OCI-LY7 (cell line): ENCODE results near the gene TBC1D1. TPM values are rescaled to one million over a fixed set of nuclear protein-coding genes. Genes with fewer than 3 reads are reported as not detected.

Experiments
- BruUV-seq: library from RNA; stranded (reverse); fragments of 400-500 nt; replicated peaks from 2 replicates; lab custom pipeline; 2021; lab: Mats Ljungman, UMichigan
- CTCF ChIA-PET: fragments of 300-600 bp; sonication (Branson Sonifier 250); formaldehyde crosslinking; loops from one replicate; lab custom pipeline; 2022; ENCODE audit warnings: antibody characterized with exemption; ENCODE audit not compliant: unreplicated experiment; lab: Charles Lee
- POLR2A ChIA-PET: fragments of 300-600 bp; sonication (Branson Sonifier 250); formaldehyde crosslinking; loops from one replicate; lab custom pipeline; 2022; ENCODE audit warnings: antibody characterized with exemption; lab: Charles Lee
- DNase-seq: peaks from one replicate; pipeline ENCODE4 v3.0.0-alpha.2; 2015; ENCODE audit warnings: low spot score
- H2AFZ ChIP-seq: fragments of 200-600 bp; sonication (generic), shearing (Covaris generic); 2 replicates; pipeline ENCODE4 v1.6.1; 2014; ENCODE audit warnings: mild to moderate bottlenecking, antibody characterized with exemption, low read length, moderate library complexity
- H3K27ac ChIP-seq: fragments of 200-600 bp; sonication (generic); 2 replicates; pipeline ENCODE4 v1.5.1; 2014; ENCODE audit warnings: mixed run types, low read depth, mild to moderate bottlenecking, moderate library complexity, low read length, inconsistent platforms; ENCODE audit not compliant: poor library complexity, severe bottlenecking
- H3K36me3 ChIP-seq: fragments of 200-600 bp; sonication (generic); 2 replicates; pipeline ENCODE4 v1.6.1; 2014; ENCODE audit warnings: mild to moderate bottlenecking, antibody characterized with exemption, low read length, moderate library complexity, mixed read lengths; ENCODE audit not compliant: insufficient read depth
- H3K4me1 ChIP-seq: fragments of 200-600 bp; sonication (generic); 2 replicates; pipeline ENCODE4 v1.5.1; 2014; ENCODE audit warnings: mild to moderate bottlenecking, low read length; ENCODE audit not compliant: insufficient read depth, poor library complexity, severe bottlenecking
- H3K4me2 ChIP-seq: fragments of 200-600 bp; sonication (generic); 2 replicates; pipeline ENCODE4 v1.6.1; 2014; ENCODE audit warnings: mild to moderate bottlenecking, low read length
- H3K4me3 ChIP-seq: fragments of 200-600 bp; sonication (generic); 2 replicates; pipeline ENCODE4 v1.5.1; 2014; ENCODE audit warnings: mild to moderate bottlenecking, low read depth, low read length; ENCODE audit not compliant: poor library complexity, severe bottlenecking
- H3K79me2 ChIP-seq: fragments of 200-600 bp; sonication (generic); 2 replicates; pipeline ENCODE4 v1.6.1; 2016; ENCODE audit warnings: low read depth, mild to moderate bottlenecking, low read length, moderate library complexity, mixed read lengths; ENCODE audit not compliant: insufficient read depth
- H3K9me2 ChIP-seq: fragments of 200-600 bp; sonication (generic); 2 replicates; pipeline ENCODE4 v1.6.1; 2016; ENCODE audit warnings: mild to moderate bottlenecking, low read length, mixed read lengths; ENCODE audit not compliant: insufficient read depth
- H3K9me3 ChIP-seq: fragments of 200-600 bp; sonication (generic); 2 replicates; pipeline ENCODE4 v1.6.1; 2014; ENCODE audit warnings: mild to moderate bottlenecking, mixed run types, low read length, mixed read lengths
- H4K20me1 ChIP-seq: fragments of 200-600 bp; sonication (generic); 2 replicates; pipeline ENCODE4 v1.6.1; 2014; ENCODE audit warnings: mild to moderate bottlenecking, antibody characterized with exemption, low read length, moderate library complexity, mixed read lengths; ENCODE audit not compliant: insufficient read depth
- CTCF ChIP-seq: fragments of 200-600 bp; sonication (generic); conservative IDR thresholded peaks from 2 replicates; pipeline ENCODE4 v1.5.1; 2014; ENCODE audit warnings: mild to moderate bottlenecking, antibody characterized with exemption, low read length, moderate library complexity, mixed read lengths
- EZH2phosphoT487 ChIP-seq: fragments of 200-600 bp; sonication (generic); IDR thresholded peaks from 2 replicates; pipeline ENCODE4 v1.6.1; 2018; ENCODE audit warnings: low read depth, borderline replicate concordance, mild to moderate bottlenecking, mixed run types, antibody characterized with exemption, low read length, moderate library complexity, mixed read lengths
- intact Hi-C: fragments of 100-400 bp; cut with micrococcal nuclease; formaldehyde crosslinking; loops from one replicate; pipeline ENCODE4 v1.10.0; 2022; ENCODE audit not compliant: unreplicated experiment
- total RNA-seq, 2 experiments: library from RNA; depleted of rRNA in 1 of 2; stranded (reverse); fragments of >200 nt in 1 of 2; shearing (Covaris generic) in 1 of 2; gene quantifications; 2 replicates each; pipeline ENCODE4 v1.2.3, GENCODE V29; 2014 to 2022

The TBC1D1 gene
- total RNA-seq, 2 experiments from 2014 or later: 539 to 545 TPM

- no peak overlapping the region for H3K27ac ChIP-seq
- DNase-seq: no peak
- ChIA-PET POLR2A (interaction anchor here (0.7 to 1.5 kb wide), 2 partner anchors 10 to 18 kb away, joined by 4 read pairs; no protein-coding TSS in a partner anchor), CTCF (no interaction called here)
- H3K4me2 ChIP-seq: no peak overlapping the region
- H3K9me2 ChIP-seq: no peaks in the 10 kb centered on the region
- no TSS peak for BruUV-seq
- intact Hi-C loops: no loop called here
- H3K9me3 ChIP-seq: no peaks in the 10 kb centered on the region
- no peaks in the 10 kb centered on the region for H3K79me2 ChIP-seq
- TF ChIP-seq EZH2phosphoT487: no peak
- no peak overlapping the region for H2AFZ ChIP-seq
- H3K4me1 ChIP-seq: no peaks in the 10 kb centered on the region
- H4K20me1 ChIP-seq: no peaks in the 10 kb centered on the region
- H3K4me3 ChIP-seq: no peak overlapping the region
- H3K36me3 ChIP-seq: peaks cover 90% of the 10 kb centered on the region
Observed at GRCh38 chr4:38100474-38101255, 209.8 kb downstream of the TBC1D1 start.

- Histone ChIP-seq H3K9me2 (no peaks in the 10 kb centered on the region), H4K20me1 (no peaks in the 10 kb centered on the region), H3K27ac (no peak overlapping the region), H3K4me3 (no peak overlapping the region), H3K79me2 (no peaks in the 10 kb centered on the region), H3K9me3 (no peaks in the 10 kb centered on the region), H3K4me2 (no peak overlapping the region), H3K36me3 (peaks cover 90% of the 10 kb centered on the region), H3K4me1 (no peaks in the 10 kb centered on the region), H2AFZ (no peak overlapping the region)
- ChIA-PET CTCF (no interaction called here), POLR2A (interaction anchor here (0.7 to 1.5 kb wide), 2 partner anchors 18 to 19 kb away, joined by 3 to 4 read pairs; no protein-coding TSS in a partner anchor)
- no peak for DNase-seq
- intact Hi-C loops: no loop called here
- no peak for TF ChIP-seq EZH2phosphoT487
- BruUV-seq: no TSS peak
Observed at GRCh38 chr4:38101563-38101962, 210.7 kb downstream of the TBC1D1 start.

GRCh38 chr4:38102957-38103588 lies 212.2 kb downstream of the TBC1D1 start:
- ChIA-PET CTCF (no interaction called here), POLR2A (interaction anchor here (1.1 kb wide), 1 partner anchor 9 kb away, joined by 5 read pairs; no protein-coding TSS in a partner anchor)
- Histone ChIP-seq H3K9me3 (no peaks in the 10 kb centered on the region), H3K4me1 (no peaks in the 10 kb centered on the region), H3K79me2 (no peaks in the 10 kb centered on the region), H3K4me3 (no peak overlapping the region), H3K36me3 (peaks cover 93% of the 10 kb centered on the region), H3K27ac (no peak overlapping the region), H3K4me2 (no peak overlapping the region), H2AFZ (no peak overlapping the region), H4K20me1 (no peaks in the 10 kb centered on the region), H3K9me2 (no peaks in the 10 kb centered on the region)
- no peak for DNase-seq
- TF ChIP-seq EZH2phosphoT487: no peak
- no peak for TF ChIP-seq CTCF
- no TSS peak for BruUV-seq
- intact Hi-C loops: no loop called here
